ENCODE results near the gene OR9G1.

The OR9G1 gene

DNA sequence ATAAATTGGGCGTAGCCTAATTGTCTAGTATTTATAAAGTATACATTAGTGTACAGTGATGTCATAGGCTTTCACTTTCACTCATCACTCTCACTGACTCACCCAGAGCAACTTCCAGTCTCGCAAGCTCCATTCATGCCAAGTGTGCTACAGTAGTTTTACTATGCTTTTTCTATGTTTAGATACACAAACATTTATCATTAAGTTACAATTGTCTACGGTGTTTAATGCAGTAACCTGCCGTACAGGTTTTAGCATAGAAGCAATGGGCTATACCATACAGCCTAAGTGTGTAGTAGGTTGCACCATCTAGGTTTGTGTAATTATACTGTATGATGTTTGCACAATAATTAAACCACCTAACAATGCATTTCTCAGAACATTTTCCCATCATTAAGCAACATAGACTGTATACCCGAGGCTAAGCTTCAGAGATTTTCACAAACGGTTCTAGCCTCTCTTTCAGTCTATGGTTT is 17.5 kb downstream of the OR9G1 start:
- no CpG with 5 or more reads among the region's 6 CpGs for WGBS
- H3K4me3 ChIP-seq (ENCODE audit: insufficient read depth in 1 of 2, low read depth in 1 of 2, low read length in 2 of 2) = no peak overlapping the region
- H3K18ac ChIP-seq (ENCODE audit: low read depth in 1 of 2, low read length in 2 of 2) = no peak overlapping the region
- H3K27ac ChIP-seq (ENCODE audit: low read length, poor library complexity, severe bottlenecking) = no peak overlapping the region
- no peaks in the 10 kb centered on the region for H3K4me1 ChIP-seq (ENCODE audit: control insufficient read depth, insufficient read depth, low read depth, low read length)
- H4K91ac ChIP-seq (ENCODE audit: low read length) = no peak overlapping the region
- no peaks in the 10 kb centered on the region for H3K27me3 ChIP-seq (ENCODE audit: control insufficient read depth in 1 of 2, insufficient read depth in 1 of 2, low read length in 2 of 2)
- no peak overlapping the region for H3K14ac ChIP-seq (ENCODE audit: low read length in 2 of 2)
- H2BK5ac ChIP-seq (ENCODE audit: low read depth, low read length, poor library complexity, severe bottlenecking) = no peak overlapping the region
- no peak overlapping the region for H2AK5ac ChIP-seq (ENCODE audit: low read length, severe bottlenecking)
- H2BK12ac ChIP-seq (ENCODE audit: low read length in 2 of 2) = no peak overlapping the region
- no peak overlapping the region for H3K9ac ChIP-seq (ENCODE audit: low read length)
- H3K4ac ChIP-seq (ENCODE audit: low read depth in 1 of 2, low read length in 2 of 2) = no peak overlapping the region
- no peak overlapping the region for H2AFZ ChIP-seq (ENCODE audit: low read depth, low read length)
- no peak overlapping the region for H2BK120ac ChIP-seq (ENCODE audit: low read depth, low read length)
- H3K36me3 ChIP-seq (ENCODE audit: control insufficient read depth in 1 of 2, insufficient read depth in 2 of 2, low read depth in 1 of 2, low read length in 2 of 2) = no peaks in the 10 kb centered on the region
- DNase-seq = no peak
- no peak overlapping the region for H3K23ac ChIP-seq (ENCODE audit: low read length in 2 of 2)
- no peaks in the 10 kb centered on the region for H3K9me3 ChIP-seq (ENCODE audit: control insufficient read depth, low read length)
- no peak overlapping the region for H3K4me2 ChIP-seq (ENCODE audit: low read length, poor library complexity, severe bottlenecking)
- H4K8ac ChIP-seq (ENCODE audit: low read length) = no peak overlapping the region
- H2BK15ac ChIP-seq (ENCODE audit: low read depth, poor library complexity, severe bottlenecking) = no peak overlapping the region
- no peaks in the 10 kb centered on the region for H3K79me1 ChIP-seq (replicated peaks; ENCODE audit: low read length, poor library complexity, severe bottlenecking)

DNA sequence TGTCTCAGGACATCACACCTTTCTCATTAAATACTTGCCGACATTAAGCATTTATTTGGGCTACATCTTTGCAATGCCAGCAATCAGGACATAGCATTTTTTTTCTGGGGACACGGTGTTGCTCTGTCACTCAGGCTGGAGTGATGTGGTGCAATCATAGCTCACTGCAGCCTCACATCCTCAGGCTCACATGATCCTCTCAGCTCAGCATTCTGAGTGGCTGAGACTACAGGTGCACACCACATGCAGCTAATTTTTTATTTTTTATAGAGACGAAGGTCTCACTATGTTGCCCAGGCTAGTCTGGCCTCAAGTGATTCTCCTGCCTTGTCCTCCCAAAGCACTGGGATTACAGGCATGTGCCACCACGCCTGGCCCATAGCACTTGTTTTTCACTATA is 21.6 kb downstream of the OR9G1 start:
- H4K91ac ChIP-seq (ENCODE audit: low read length) = no peak overlapping the region
- H2AFZ ChIP-seq (ENCODE audit: low read depth, low read length) = no peak overlapping the region
- H3K4ac ChIP-seq (ENCODE audit: low read depth in 1 of 2, low read length in 2 of 2) = no peak overlapping the region
- no peak overlapping the region for H3K9ac ChIP-seq (ENCODE audit: low read length)
- no peak overlapping the region for H2AK5ac ChIP-seq (ENCODE audit: low read length, severe bottlenecking)
- no peak overlapping the region for H4K8ac ChIP-seq (ENCODE audit: low read length)
- H3K36me3 ChIP-seq (ENCODE audit: control insufficient read depth in 1 of 2, insufficient read depth in 2 of 2, low read depth in 1 of 2, low read length in 2 of 2) = no peaks in the 10 kb centered on the region
- H2BK5ac ChIP-seq (ENCODE audit: low read depth, low read length, poor library complexity, severe bottlenecking) = no peak overlapping the region
- H2BK120ac ChIP-seq (ENCODE audit: low read depth, low read length) = no peak overlapping the region
- no peaks in the 10 kb centered on the region for H3K4me1 ChIP-seq (ENCODE audit: control insufficient read depth, insufficient read depth, low read depth, low read length)
- H2BK12ac ChIP-seq (ENCODE audit: low read length in 2 of 2) = no peak overlapping the region
- H3K27me3 ChIP-seq (ENCODE audit: control insufficient read depth in 1 of 2, insufficient read depth in 1 of 2, low read length in 2 of 2) = no peaks in the 10 kb centered on the region
- no peak overlapping the region for H3K4me3 ChIP-seq (ENCODE audit: insufficient read depth in 1 of 2, low read depth in 1 of 2, low read length in 2 of 2)
- no peak overlapping the region for H3K14ac ChIP-seq (ENCODE audit: low read length in 2 of 2)
- H3K23ac ChIP-seq (ENCODE audit: low read length in 2 of 2) = no peak overlapping the region
- no peak overlapping the region for H3K18ac ChIP-seq (ENCODE audit: low read depth in 1 of 2, low read length in 2 of 2)
- H3K4me2 ChIP-seq (ENCODE audit: low read length, poor library complexity, severe bottlenecking) = no peak overlapping the region
- no peaks in the 10 kb centered on the region for H3K79me1 ChIP-seq (replicated peaks; ENCODE audit: low read length, poor library complexity, severe bottlenecking)
- H3K9me3 ChIP-seq (ENCODE audit: control insufficient read depth, low read length) = no peaks in the 10 kb centered on the region
- H2BK15ac ChIP-seq (ENCODE audit: low read depth, poor library complexity, severe bottlenecking) = no peak overlapping the region
- WGBS = 69% methylated on average over 3 of the region's 4 CpGs
- no peak for DNase-seq
- no peak overlapping the region for H3K27ac ChIP-seq (ENCODE audit: low read length, poor library complexity, severe bottlenecking)

GRCh38 chr11:56740107-56740506 is 41.2 kb downstream of the OR9G1 start:
- DNase-seq = no peak
- WGBS = 77% methylated on average over 2 of the region's 3 CpGs

DNA sequence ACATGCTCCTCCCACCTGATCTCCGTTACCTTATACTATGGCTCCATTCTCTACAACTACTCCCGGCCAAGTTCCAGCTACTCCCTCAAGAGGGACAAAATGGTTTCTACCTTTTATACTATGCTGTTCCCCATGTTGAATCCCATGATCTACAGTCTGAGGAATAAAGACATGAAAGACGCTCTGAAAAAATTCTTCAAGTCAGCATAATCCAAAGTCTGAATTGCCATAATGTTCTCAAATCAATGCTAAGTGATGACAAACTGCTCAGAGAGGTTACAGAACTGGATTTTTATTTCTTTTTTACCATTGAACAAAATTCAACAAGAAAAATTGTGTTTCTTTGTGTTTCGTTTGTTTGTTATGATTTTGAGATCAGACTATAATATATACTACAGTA is 42.0 kb downstream of the OR9G1 start:
- no peak overlapping the region for H2BK15ac ChIP-seq (ENCODE audit: low read depth, poor library complexity, severe bottlenecking)
- H3K23ac ChIP-seq (ENCODE audit: low read length in 2 of 2) = no peak overlapping the region
- H3K18ac ChIP-seq (ENCODE audit: low read depth in 1 of 2, low read length in 2 of 2) = no peak overlapping the region
- H2BK5ac ChIP-seq (ENCODE audit: low read depth, low read length, poor library complexity, severe bottlenecking) = no peak overlapping the region
- H3K9ac ChIP-seq (ENCODE audit: low read length) = no peak overlapping the region
- H3K9me3 ChIP-seq (ENCODE audit: control insufficient read depth, low read length) = no peaks in the 10 kb centered on the region
- WGBS = 79% methylated on average over 3 of the region's 4 CpGs
- H3K79me1 ChIP-seq (replicated peaks; ENCODE audit: low read length, poor library complexity, severe bottlenecking) = no peaks in the 10 kb centered on the region
- H2AFZ ChIP-seq (ENCODE audit: low read depth, low read length) = no peak overlapping the region
- H3K27ac ChIP-seq (ENCODE audit: low read length, poor library complexity, severe bottlenecking) = no peak overlapping the region
- H3K4me1 ChIP-seq (ENCODE audit: control insufficient read depth, insufficient read depth, low read depth, low read length) = no peaks in the 10 kb centered on the region
- H3K36me3 ChIP-seq (ENCODE audit: control insufficient read depth in 1 of 2, insufficient read depth in 2 of 2, low read depth in 1 of 2, low read length in 2 of 2) = no peaks in the 10 kb centered on the region
- no peak overlapping the region for H2BK120ac ChIP-seq (ENCODE audit: low read depth, low read length)
- no peak overlapping the region for H2BK12ac ChIP-seq (ENCODE audit: low read length in 2 of 2)
- no peak overlapping the region for H3K14ac ChIP-seq (ENCODE audit: low read length in 2 of 2)
- H2AK5ac ChIP-seq (ENCODE audit: low read length, severe bottlenecking) = no peak overlapping the region
- H3K27me3 ChIP-seq (ENCODE audit: control insufficient read depth in 1 of 2, insufficient read depth in 1 of 2, low read length in 2 of 2) = no peaks in the 10 kb centered on the region
- no peak for DNase-seq
- H4K91ac ChIP-seq (ENCODE audit: low read length) = no peak overlapping the region
- no peak overlapping the region for H3K4me3 ChIP-seq (ENCODE audit: insufficient read depth in 1 of 2, low read depth in 1 of 2, low read length in 2 of 2)
- H3K4me2 ChIP-seq (ENCODE audit: low read length, poor library complexity, severe bottlenecking) = no peak overlapping the region
- no peak overlapping the region for H4K8ac ChIP-seq (ENCODE audit: low read length)
- no peak overlapping the region for H3K4ac ChIP-seq (ENCODE audit: low read depth in 1 of 2, low read length in 2 of 2)

More at GRCh38 chr11:56740107-56740506, 41.2 kb downstream of the OR9G1 start:
- no peak overlapping the region for H2BK12ac ChIP-seq (ENCODE audit: low read length in 2 of 2)
- H2AFZ ChIP-seq (ENCODE audit: low read depth, low read length) = no peak overlapping the region
- no peaks in the 10 kb centered on the region for H3K27me3 ChIP-seq (ENCODE audit: control insufficient read depth in 1 of 2, insufficient read depth in 1 of 2, low read length in 2 of 2)
- H3K9me3 ChIP-seq (ENCODE audit: control insufficient read depth, low read length) = no peaks in the 10 kb centered on the region
- H3K23ac ChIP-seq (ENCODE audit: low read length in 2 of 2) = no peak overlapping the region
- H3K4me2 ChIP-seq (ENCODE audit: low read length, poor library complexity, severe bottlenecking) = no peak overlapping the region
- no peak overlapping the region for H3K27ac ChIP-seq (ENCODE audit: low read length, poor library complexity, severe bottlenecking)
- H3K4ac ChIP-seq (ENCODE audit: low read depth in 1 of 2, low read length in 2 of 2) = no peak overlapping the region
- H2BK120ac ChIP-seq (ENCODE audit: low read depth, low read length) = no peak overlapping the region
- no peak overlapping the region for H4K91ac ChIP-seq (ENCODE audit: low read length)
- H2AK5ac ChIP-seq (ENCODE audit: low read length, severe bottlenecking) = no peak overlapping the region
- no peaks in the 10 kb centered on the region for H3K36me3 ChIP-seq (ENCODE audit: control insufficient read depth in 1 of 2, insufficient read depth in 2 of 2, low read depth in 1 of 2, low read length in 2 of 2)
- H3K18ac ChIP-seq (ENCODE audit: low read depth in 1 of 2, low read length in 2 of 2) = no peak overlapping the region
- H3K4me3 ChIP-seq (ENCODE audit: insufficient read depth in 1 of 2, low read depth in 1 of 2, low read length in 2 of 2) = no peak overlapping the region
- H2BK5ac ChIP-seq (ENCODE audit: low read depth, low read length, poor library complexity, severe bottlenecking) = no peak overlapping the region
- no peak overlapping the region for H2BK15ac ChIP-seq (ENCODE audit: low read depth, poor library complexity, severe bottlenecking)
- no peak overlapping the region for H4K8ac ChIP-seq (ENCODE audit: low read length)
- H3K79me1 ChIP-seq (replicated peaks; ENCODE audit: low read length, poor library complexity, severe bottlenecking) = no peaks in the 10 kb centered on the region
- H3K14ac ChIP-seq (ENCODE audit: low read length in 2 of 2) = no peak overlapping the region
- no peaks in the 10 kb centered on the region for H3K4me1 ChIP-seq (ENCODE audit: control insufficient read depth, insufficient read depth, low read depth, low read length)
- no peak overlapping the region for H3K9ac ChIP-seq (ENCODE audit: low read length)
